ENCODE data around the gene DSEL.
A peak's percentile ranks its signal among the peaks of the same experiment; 100 is the strongest.

Gene DSEL

DNA sequence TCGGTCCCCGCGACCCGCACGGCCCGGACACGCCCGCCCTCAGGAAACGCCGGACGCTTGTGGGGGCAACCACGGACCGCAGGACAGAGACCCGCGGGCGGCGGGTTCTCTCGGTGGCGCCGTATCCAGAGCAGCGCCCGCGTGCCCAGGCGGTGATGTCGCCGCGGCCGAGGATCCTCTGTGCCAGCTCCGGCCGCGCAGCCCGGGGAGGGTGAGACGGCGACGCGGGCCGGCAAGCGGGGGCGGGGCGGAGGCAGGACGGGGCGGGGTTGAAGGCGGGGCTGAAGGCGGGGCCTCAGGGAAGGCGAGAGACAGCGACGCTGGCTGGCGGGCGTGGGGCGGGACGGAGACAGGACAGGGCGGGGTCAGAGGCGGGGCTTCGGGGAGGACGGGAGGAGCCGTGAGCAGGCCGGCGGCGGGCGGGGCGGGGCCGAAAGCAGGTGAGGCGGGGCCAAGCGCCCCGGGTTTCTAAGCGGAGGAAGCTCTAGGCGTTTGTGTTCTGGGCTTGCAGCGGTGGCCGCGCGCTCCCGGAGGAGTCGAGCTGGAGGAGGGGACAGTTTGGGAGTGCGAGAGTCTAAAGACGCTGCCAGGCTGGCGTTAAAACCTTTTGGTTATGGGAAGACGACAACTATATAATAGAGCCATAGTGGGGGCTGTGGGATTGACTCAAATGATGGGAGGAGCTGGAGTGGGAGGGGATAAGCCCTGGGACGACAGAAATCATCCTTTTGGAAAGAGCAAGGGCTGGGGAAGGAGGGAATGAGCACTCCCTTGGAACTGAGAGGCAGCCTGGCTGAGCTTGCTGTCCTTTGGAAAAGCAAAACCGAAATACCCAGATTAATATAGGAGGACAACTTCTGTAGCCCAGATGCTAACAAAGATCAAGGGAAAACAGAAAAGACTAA lies at the start of gene DSEL:
Gene DSEL (minus strand): TSS at position 182 of the 905 bp plus-strand sequence. CDS start 2,112 bp downstream, outside the sequence.
- DNase-seq = peak; percentile 87

GRCh38 chr18:67553437-67553836 lies 36.9 kb upstream of the DSEL start:
- no peak for DNase-seq

- no peak for DNase-seq
Measured at GRCh38 chr18:67550872-67551520, 34.5 kb upstream of the DSEL start.

DNA sequence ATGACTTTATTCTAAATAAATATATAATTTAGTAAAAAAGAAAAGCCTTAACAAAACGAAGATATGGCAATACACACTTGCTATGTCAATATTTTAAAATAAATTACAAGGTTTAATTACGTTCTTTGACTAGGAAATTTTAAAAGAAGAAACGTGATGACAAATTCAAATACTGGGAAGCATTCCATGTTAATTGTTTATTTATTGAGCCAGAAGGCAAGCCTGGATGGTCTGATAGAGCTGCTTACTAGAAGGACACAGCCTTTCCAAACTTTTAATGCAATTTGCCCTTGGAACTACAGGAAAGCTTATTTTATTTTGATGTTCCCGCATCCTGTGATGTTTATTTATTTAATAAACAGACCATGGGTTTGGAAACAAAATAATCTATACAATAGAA lies 33.4 kb upstream of the DSEL start:
- DNase-seq = no peak

DNA sequence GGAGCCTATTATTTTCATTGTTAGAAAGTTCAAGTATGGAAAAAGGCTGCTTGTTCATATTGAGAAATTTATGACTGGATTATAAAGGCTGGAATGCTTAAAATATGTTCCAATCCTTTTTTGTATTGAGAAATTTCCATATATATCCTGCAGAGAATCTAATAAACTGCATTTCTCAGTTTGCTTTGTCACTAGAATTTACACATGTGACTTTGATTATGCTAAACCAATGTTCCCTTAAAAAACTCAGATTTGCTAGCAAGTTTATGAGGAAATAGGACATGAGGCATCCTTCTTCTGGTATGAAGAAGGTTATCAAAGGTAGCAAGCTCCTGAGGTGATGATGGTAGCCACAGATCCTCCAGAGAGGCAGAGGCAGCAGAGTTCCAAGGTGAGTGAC lies 29.2 kb upstream of the DSEL start:
- no peak for DNase-seq

GRCh38 chr18:67540559-67540958 lies 24.0 kb upstream of the DSEL start:
- DNase-seq = no peak

GRCh38 chr18:67531929-67532328 lies 15.4 kb upstream of the DSEL start:
- DNase-seq = no peak

DNA sequence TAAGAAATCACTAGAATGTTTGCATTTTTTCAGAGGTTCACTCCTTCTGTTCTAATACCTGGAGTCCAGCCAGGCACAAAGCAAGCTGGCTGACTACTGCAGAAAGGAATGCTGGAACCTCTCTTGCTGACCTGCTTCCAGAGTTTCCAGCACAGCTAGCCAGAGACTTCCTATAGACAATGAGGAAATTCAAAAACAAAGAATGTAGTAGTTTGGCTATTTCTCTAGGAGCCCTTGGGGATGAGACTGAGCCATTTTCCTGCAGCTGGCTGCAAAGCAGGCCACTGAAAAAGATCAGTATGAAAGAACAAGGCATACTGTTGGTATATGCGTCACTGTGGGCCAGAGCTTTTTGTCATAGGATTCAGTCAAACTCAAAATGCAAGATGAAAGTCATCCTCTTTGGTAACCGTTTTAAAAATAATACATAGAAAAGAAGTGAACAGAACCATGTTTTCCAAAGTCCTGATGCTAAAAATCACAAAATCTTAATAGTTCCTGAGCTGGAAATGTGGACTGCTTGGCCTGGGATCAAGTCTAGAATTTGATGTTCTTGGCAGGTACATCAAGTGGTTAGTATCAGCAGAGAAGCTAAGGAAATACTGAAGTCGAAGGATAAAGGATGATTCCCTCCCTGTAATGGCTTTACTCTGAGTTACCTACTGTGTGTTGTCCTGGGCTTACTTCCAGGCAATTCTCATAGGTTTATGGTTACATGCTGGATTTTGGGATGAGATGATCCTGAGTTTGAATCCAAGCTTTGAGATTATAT lies 9.0 kb upstream of the DSEL start:
- peak; percentile 56 for DNase-seq

- DNase-seq = no peak
Measured at GRCh38 chr18:67520351-67520921, 3.9 kb upstream of the DSEL start.

- DNase-seq = no peak
Measured at GRCh38 chr18:67519592-67519991, 3.1 kb upstream of the DSEL start.

DNA sequence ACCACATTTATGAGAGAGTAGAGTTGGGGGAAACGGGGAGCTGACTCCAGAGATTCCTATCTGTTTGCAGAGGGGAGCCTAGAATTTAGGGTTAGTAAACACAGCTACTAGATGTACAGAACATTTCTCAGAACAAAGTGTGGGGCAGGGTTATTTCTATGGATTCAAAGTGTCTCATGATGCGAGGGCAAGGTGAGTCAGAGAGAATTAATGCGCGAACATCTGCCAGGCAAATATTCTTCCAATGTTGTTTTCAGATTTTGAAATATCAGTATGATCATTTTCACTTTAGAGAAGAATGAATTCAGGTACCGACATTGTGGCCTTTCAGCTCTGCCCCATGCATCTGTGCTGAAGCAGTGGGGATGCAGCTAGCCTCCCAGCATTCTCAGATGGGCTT lies 2.0 kb upstream of the DSEL start:
- DNase-seq = no peak

DNA sequence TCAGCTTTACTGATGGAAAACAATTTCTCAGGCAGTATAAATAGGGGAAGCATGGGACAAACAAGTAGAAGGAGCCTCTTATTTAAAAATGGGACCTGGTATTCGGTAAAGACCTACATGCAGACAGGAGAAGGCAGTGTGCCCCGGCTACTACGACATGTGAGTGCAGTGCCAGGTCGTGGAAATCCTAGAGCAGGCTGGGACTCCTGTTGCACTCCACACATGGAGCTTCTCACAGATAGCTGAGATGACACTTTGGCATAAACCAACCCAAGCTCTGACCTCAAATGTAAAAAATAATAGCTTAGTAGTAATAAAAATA lies 885 bp upstream of the DSEL start:
- no peak for DNase-seq

DNA sequence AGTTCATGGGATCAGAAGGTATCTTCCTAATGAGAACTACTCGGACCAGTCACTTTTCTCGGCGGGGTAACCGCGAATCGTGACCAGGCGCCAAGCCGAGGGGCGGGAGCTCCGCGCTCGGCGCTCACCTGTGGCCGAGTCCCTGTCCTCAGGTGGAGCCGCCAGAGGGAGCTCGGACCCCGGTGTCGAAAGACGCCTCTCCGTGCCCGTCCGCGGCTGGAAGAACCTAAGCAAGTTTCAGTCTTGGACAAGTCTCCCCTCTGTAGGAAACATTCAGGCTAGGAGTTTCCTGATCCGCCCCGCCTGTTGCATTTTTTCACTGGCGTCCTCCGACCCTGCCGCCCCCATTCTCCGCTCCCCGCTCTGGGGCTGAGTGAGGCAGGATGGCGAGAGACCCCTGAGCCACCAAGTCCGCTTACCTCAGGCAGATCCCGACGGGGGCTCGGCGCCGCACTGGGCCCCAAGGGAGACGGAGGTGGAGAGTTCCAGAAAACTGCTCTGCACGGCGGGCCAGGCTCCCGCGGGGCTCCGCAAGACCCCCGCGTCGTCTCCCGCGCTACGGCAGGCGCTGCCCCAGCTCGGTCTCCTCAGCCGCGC lies 480 bp downstream of the DSEL start:
- DNase-seq = peak; percentile 59

- DNase-seq = no peak
Measured at GRCh38 chr18:67514901-67515540, 1.5 kb downstream of the DSEL start.

- no peak for DNase-seq
Measured at GRCh38 chr18:67514465-67514864, 2.1 kb downstream of the DSEL start.

DNA sequence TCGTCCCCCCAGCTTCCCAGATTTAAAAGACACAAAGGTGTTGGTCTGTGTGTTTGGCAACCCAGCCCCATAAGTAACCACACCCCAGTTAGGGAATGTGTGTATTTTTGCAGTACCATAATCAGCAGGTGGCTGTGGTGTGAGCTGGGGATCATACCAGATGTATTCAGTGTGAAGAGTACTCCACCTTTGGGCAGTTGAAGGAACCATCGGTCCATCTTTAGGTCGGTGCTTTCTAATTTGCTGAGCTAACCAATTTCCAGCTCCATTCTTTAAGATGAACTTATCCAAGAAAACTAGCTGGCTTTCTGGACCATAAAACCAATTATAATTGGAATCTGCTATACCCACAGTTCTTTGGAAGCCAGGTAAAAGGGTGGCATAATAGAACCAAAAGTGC lies 3.2 kb downstream of the DSEL start:
- DNase-seq = no peak

GRCh38 chr18:67511840-67512239 lies 4.7 kb downstream of the DSEL start:
- DNase-seq = no peak

- no peak for DNase-seq
Measured at GRCh38 chr18:67510831-67511230, 5.7 kb downstream of the DSEL start.

GRCh38 chr18:67509741-67510391 lies 6.7 kb downstream of the DSEL start:
- DNase-seq = no peak

DNA sequence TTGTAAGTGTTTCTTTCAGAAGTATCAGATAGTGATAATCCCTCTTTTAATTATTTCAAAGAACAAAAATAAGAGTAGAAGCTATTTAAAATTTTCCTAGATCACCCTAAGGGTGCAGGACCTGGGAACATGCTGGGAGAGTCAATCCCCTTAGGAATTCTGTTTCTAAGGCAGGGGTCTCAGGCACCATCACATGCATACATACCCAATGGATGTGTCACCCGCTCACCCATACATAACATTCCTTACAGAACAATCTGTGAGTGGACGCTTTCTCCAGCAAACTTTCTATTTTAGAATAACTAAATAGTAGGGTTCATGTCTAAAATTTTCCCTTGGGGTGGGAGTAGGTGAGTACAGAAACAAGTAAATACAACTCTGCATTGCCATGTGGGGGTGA lies 8.4 kb downstream of the DSEL start:
- DNase-seq = no peak

- no peak for DNase-seq
Measured at GRCh38 chr18:67504739-67505138, 11.8 kb downstream of the DSEL start.

Measured in T1000 (cell line).